ENCODE measurements around the gene CALHM5. TPM values are rescaled to one million over a fixed set of nuclear protein-coding genes. Genes with fewer than 3 reads are reported as not detected.

The CALHM5 gene
- total RNA-seq, 1 donor from 2014 or later: 1.8 TPM

GRCh38 chr6:116556065-116556464, 44.6 kb downstream of the CALHM5 start:
- Histone ChIP-seq H3K4me2 (ENCODE audit: low read length) (peak overlapping the region; percentile 52), H3K27me3 (ENCODE audit: insufficient read depth, low read length) (no peaks in the 10 kb centered on the region), H3K27ac (ENCODE audit: low read depth, low read length) (peak overlapping the region; percentile 74), H4K20me1 (ENCODE audit: insufficient read depth, low read length) (no peaks in the 10 kb centered on the region), H3K4me1 (ENCODE audit: insufficient read depth, low read length) (peaks cover 21% of the 10 kb centered on the region), H3K79me2 (ENCODE audit: insufficient read depth, low read length) (no peaks in the 10 kb centered on the region), H3K4me3 (ENCODE audit: insufficient read depth, low read depth, low read length) (no peak overlapping the region), H3K9me3 (ENCODE audit: insufficient read depth, low read depth, low read length) (no peaks in the 10 kb centered on the region), H3K36me3 (ENCODE audit: insufficient read depth, low read length) (no peaks in the 10 kb centered on the region), H3K9ac (ENCODE audit: low read length) (no peak overlapping the region), H2AFZ (ENCODE audit: low read depth, low read length) (no peak overlapping the region)
- no peak overlapping the region for H3K4me3 Mint-ChIP-seq (ENCODE audit: unreplicated experiment)
- DNase-seq (ENCODE audit: low read depth) (peak; percentile 87), FAIRE-seq (peak; percentile 37)
- H3K9me3 Mint-ChIP-seq (ENCODE audit: unreplicated experiment): no peaks in the 10 kb centered on the region
- peaks cover 4% of the 10 kb centered on the region for H3K27me3 Mint-ChIP-seq (ENCODE audit: low read depth, unreplicated experiment)
- no peak for TF ChIP-seq CTCF (IDR thresholded peaks at IDR 0.05; ENCODE audit: insufficient read depth, low read depth, low read length)
- no peak for TF ChIP-seq EZH2 (IDR thresholded peaks at IDR 0.05; ENCODE audit: insufficient read depth, low read length)
- H3K36me3 Mint-ChIP-seq (ENCODE audit: low read depth, unreplicated experiment): no peaks in the 10 kb centered on the region
- peaks cover 14% of the 10 kb centered on the region for H3K4me1 Mint-ChIP-seq (ENCODE audit: low read depth, unreplicated experiment)
- peak overlapping the region; percentile 71 for H3K27ac Mint-ChIP-seq (ENCODE audit: unreplicated experiment)

- Histone ChIP-seq H3K9ac (ENCODE audit: low read length) (no peak overlapping the region), H3K4me3 (ENCODE audit: insufficient read depth, low read depth, low read length) (no peak overlapping the region), H3K36me3 (ENCODE audit: insufficient read depth, low read length) (no peaks in the 10 kb centered on the region), H3K4me2 (ENCODE audit: low read length) (peak overlapping the region; percentile 52), H3K4me1 (ENCODE audit: insufficient read depth, low read length) (peaks cover 21% of the 10 kb centered on the region), H3K9me3 (ENCODE audit: insufficient read depth, low read depth, low read length) (no peaks in the 10 kb centered on the region), H3K27ac (ENCODE audit: low read depth, low read length) (peak overlapping the region; percentile 74), H3K27me3 (ENCODE audit: insufficient read depth, low read length) (no peaks in the 10 kb centered on the region), H4K20me1 (ENCODE audit: insufficient read depth, low read length) (no peaks in the 10 kb centered on the region), H3K79me2 (ENCODE audit: insufficient read depth, low read length) (no peaks in the 10 kb centered on the region), H2AFZ (ENCODE audit: low read depth, low read length) (no peak overlapping the region)
- FAIRE-seq (no peak), DNase-seq (ENCODE audit: low read depth) (no peak)
- Mint-ChIP-seq H3K27ac (ENCODE audit: unreplicated experiment) (no peak overlapping the region), H3K4me1 (ENCODE audit: low read depth, unreplicated experiment) (peaks cover 14% of the 10 kb centered on the region), H3K4me3 (ENCODE audit: unreplicated experiment) (no peak overlapping the region), H3K27me3 (ENCODE audit: low read depth, unreplicated experiment) (peaks cover 4% of the 10 kb centered on the region), H3K36me3 (ENCODE audit: low read depth, unreplicated experiment) (no peaks in the 10 kb centered on the region), H3K9me3 (ENCODE audit: unreplicated experiment) (no peaks in the 10 kb centered on the region)
- TF ChIP-seq CTCF (IDR thresholded peaks at IDR 0.05; ENCODE audit: insufficient read depth, low read depth, low read length) (no peak), EZH2 (IDR thresholded peaks at IDR 0.05; ENCODE audit: insufficient read depth, low read length) (no peak)
Measured at GRCh38 chr6:116556814-116557415, 45.5 kb downstream of the CALHM5 start.

- Histone ChIP-seq H3K4me2 (ENCODE audit: low read length) (peak overlapping the region; percentile 27), H3K27me3 (ENCODE audit: insufficient read depth, low read length) (no peaks in the 10 kb centered on the region), H3K9ac (ENCODE audit: low read length) (no peak overlapping the region), H2AFZ (ENCODE audit: low read depth, low read length) (no peak overlapping the region), H4K20me1 (ENCODE audit: insufficient read depth, low read length) (no peaks in the 10 kb centered on the region), H3K79me2 (ENCODE audit: insufficient read depth, low read length) (no peaks in the 10 kb centered on the region), H3K4me3 (ENCODE audit: insufficient read depth, low read depth, low read length) (no peak overlapping the region), H3K27ac (ENCODE audit: low read depth, low read length) (peak overlapping the region; percentile 42), H3K36me3 (ENCODE audit: insufficient read depth, low read length) (no peaks in the 10 kb centered on the region), H3K4me1 (ENCODE audit: insufficient read depth, low read length) (peaks cover 21% of the 10 kb centered on the region), H3K9me3 (ENCODE audit: insufficient read depth, low read depth, low read length) (no peaks in the 10 kb centered on the region)
- DNase-seq (ENCODE audit: low read depth): peak; percentile 97
- Mint-ChIP-seq H3K4me1 (ENCODE audit: low read depth, unreplicated experiment) (peaks cover 14% of the 10 kb centered on the region), H3K27ac (ENCODE audit: unreplicated experiment) (no peak overlapping the region), H3K9me3 (ENCODE audit: unreplicated experiment) (no peaks in the 10 kb centered on the region), H3K27me3 (ENCODE audit: low read depth, unreplicated experiment) (peaks cover 4% of the 10 kb centered on the region), H3K4me3 (ENCODE audit: unreplicated experiment) (no peak overlapping the region), H3K36me3 (ENCODE audit: low read depth, unreplicated experiment) (no peaks in the 10 kb centered on the region)
- peak; percentile 99 for FAIRE-seq
- TF ChIP-seq EZH2 (IDR thresholded peaks at IDR 0.05; ENCODE audit: insufficient read depth, low read length) (no peak), CTCF (IDR thresholded peaks at IDR 0.05; ENCODE audit: insufficient read depth, low read depth, low read length) (no peak)
Measured at GRCh38 chr6:116557893-116558292, 46.5 kb downstream of the CALHM5 start.
